ENCODE results near the gene CRHR1. TPM values are rescaled to one million over a fixed set of nuclear protein-coding genes. Genes with fewer than 3 reads are reported as not detected.
A peak's percentile ranks its signal among the peaks of the same experiment; 100 is the strongest.

Gene CRHR1
- polyA plus RNA-seq, 2 of the 4 experiments (the other 2 are of a cell fraction), result 0.09 to 0.12 TPM

DNA sequence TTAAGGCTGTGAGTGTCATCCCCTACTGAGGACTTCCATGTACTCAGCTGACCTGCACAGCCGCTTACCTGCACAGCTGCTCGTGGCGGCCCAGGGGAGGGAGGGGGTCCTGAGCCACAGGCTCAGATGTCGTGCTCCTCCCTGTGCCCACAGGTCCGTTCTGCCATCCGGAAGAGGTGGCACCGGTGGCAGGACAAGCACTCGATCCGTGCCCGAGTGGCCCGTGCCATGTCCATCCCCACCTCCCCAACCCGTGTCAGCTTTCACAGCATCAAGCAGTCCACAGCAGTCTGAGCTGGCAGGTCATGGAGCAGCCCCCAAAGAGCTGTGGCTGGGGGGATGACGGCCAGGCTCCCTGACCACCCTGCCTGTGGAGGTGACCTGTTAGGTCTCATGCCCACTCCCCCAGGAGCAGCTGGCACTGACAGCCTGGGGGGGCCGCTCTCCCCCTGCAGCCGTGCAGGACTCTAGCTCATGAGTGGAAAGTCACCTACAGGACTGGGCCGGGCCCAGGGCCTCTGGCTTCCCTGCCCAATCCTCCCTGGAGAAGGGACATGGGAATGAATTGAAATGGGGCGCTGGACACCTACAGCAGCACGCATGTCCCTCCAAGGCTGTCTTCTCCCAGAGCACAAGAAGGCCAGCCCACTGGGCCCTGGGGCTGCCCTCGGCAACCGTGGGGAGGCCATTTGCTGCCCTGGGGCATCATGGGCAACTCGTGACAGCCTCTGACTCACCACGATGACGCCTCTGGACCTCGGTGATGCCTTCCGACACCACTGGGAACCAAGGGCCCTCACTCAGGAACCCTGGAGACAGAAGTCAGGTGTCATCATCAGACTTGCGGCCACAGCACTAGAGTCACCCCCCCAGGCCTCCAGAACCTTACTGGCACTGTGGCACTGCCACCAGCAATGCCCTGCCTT is 50.6 kb downstream of the CRHR1 start:
- 65% methylated on average over 24 of the region's 26 CpGs for WGBS (ENCODE audit: missing lambda C conversion rate)
- CTCF ChIA-PET, result interaction anchor here (0.8 to 15.2 kb wide), 12 partner anchors 11 to 196 kb away, joined by 3 to 317 read pairs (median 6); partner anchors contain the start of genes CRHR1 and SPPL2C

DNA sequence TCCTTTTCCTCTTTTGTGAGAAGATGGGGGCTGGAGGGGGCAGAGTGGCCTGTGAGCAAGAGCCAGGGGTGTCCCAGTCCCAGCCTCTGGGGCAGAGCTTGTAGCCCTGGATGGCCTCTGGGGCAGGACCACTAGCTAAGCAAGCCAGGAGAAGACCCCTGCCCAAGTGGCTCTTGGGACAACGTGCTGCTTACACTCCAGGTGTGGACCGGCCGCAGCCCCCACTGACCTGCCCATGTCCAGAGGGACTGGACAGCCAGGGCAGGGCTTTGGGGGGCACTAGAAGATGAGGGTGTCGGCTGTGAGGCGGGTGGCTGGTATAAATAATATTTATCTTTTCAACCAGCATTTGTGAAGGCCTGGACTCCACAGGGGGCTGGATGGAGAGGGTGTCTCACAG is 51.4 kb downstream of the CRHR1 start:
- 68% methylated on average over 5 of the region's 5 CpGs for WGBS (ENCODE audit: missing lambda C conversion rate)
- no peak for FAIRE-seq
- Histone ChIP-seq H3K27ac (no peak overlapping the region), H3K4me2 (no peak overlapping the region), H3K9me3 (no peaks in the 10 kb centered on the region), H3K4me3 (no peak overlapping the region), H3K4me1 (peaks cover 6% of the 10 kb centered on the region; the same call in 2 of the 3 replicates)
- ChIA-PET CTCF (interaction anchor here (1.3 to 15.2 kb wide), 8 partner anchors 11 to 197 kb away, joined by 3 to 317 read pairs (median 21); partner anchors contain the start of genes CRHR1 and SPPL2C), POLR2A (no interaction called here)
- no peak for ATAC-seq
- TF ChIP-seq, protein P1, sequence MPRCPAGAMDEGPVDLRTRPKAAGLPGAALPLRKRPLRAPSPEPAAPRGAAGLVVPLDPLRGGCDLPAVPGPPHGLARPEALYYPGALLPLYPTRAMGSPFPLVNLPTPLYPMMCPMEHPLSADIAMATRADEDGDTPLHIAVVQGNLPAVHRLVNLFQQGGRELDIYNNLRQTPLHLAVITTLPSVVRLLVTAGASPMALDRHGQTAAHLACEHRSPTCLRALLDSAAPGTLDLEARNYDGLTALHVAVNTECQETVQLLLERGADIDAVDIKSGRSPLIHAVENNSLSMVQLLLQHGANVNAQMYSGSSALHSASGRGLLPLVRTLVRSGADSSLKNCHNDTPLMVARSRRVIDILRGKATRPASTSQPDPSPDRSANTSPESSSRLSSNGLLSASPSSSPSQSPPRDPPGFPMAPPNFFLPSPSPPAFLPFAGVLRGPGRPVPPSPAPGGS (IDR thresholded peaks at IDR 0.05), result no peak
- TF ChIP-seq, protein P2, sequence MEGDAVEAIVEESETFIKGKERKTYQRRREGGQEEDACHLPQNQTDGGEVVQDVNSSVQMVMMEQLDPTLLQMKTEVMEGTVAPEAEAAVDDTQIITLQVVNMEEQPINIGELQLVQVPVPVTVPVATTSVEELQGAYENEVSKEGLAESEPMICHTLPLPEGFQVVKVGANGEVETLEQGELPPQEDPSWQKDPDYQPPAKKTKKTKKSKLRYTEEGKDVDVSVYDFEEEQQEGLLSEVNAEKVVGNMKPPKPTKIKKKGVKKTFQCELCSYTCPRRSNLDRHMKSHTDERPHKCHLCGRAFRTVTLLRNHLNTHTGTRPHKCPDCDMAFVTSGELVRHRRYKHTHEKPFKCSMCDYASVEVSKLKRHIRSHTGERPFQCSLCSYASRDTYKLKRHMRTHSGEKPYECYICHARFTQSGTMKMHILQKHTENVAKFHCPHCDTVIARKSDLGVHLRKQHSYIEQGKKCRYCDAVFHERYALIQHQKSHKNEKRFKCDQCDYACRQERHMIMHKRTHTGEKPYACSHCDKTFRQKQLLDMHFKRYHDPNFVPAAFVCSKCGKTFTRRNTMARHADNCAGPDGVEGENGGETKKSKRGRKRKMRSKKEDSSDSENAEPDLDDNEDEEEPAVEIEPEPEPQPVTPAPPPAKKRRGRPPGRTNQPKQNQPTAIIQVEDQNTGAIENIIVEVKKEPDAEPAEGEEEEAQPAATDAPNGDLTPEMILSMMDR (IDR thresholded peaks at IDR 0.05), result no peak
- TF ChIP-seq EHMT2 (IDR thresholded peaks at IDR 0.05; ENCODE audit: low read depth) (no peak), NR3C1 (IDR thresholded peaks at IDR 0.05) (no peak), TFCP2L1 (CRISPR knock-in tag; IDR thresholded peaks at IDR 0.05) (no peak), CBX8 (IDR thresholded peaks at IDR 0.05) (no peak), MYC (IDR thresholded peaks at IDR 0.05; ENCODE audit: borderline replicate concordance, low read length) (no peak), HEYL (CRISPR knock-in tag; IDR thresholded peaks at IDR 0.05) (no peak), CHD2 (IDR thresholded peaks at IDR 0.05; ENCODE audit: low read length, partially characterized antibody) (no peak), NPAS2 (CRISPR knock-in tag; IDR thresholded peaks at IDR 0.05; ENCODE audit: borderline replicate concordance) (no peak), EP300 (IDR thresholded peaks at IDR 0.05) (no peak), MAFK (IDR thresholded peaks at IDR 0.05; ENCODE audit: partially characterized antibody) (no peak), CEBPB (IDR thresholded peaks at IDR 0.05) (no peak)
- TF ChIP-seq, protein P3, sequence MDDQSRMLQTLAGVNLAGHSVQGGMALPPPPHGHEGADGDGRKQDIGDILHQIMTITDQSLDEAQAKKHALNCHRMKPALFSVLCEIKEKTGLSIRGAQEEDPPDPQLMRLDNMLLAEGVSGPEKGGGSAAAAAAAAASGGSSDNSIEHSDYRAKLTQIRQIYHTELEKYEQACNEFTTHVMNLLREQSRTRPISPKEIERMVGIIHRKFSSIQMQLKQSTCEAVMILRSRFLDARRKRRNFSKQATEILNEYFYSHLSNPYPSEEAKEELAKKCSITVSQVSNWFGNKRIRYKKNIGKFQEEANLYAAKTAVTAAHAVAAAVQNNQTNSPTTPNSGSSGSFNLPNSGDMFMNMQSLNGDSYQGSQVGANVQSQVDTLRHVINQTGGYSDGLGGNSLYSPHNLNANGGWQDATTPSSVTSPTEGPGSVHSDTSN (IDR thresholded peaks at IDR 0.05), result no peak
- TF ChIP-seq, protein P4, sequence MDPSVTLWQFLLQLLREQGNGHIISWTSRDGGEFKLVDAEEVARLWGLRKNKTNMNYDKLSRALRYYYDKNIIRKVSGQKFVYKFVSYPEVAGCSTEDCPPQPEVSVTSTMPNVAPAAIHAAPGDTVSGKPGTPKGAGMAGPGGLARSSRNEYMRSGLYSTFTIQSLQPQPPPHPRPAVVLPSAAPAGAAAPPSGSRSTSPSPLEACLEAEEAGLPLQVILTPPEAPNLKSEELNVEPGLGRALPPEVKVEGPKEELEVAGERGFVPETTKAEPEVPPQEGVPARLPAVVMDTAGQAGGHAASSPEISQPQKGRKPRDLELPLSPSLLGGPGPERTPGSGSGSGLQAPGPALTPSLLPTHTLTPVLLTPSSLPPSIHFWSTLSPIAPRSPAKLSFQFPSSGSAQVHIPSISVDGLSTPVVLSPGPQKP (IDR thresholded peaks at IDR 0.05; ENCODE audit: low read depth, low read length), result no peak
- TF ChIP-seq, protein P5, sequence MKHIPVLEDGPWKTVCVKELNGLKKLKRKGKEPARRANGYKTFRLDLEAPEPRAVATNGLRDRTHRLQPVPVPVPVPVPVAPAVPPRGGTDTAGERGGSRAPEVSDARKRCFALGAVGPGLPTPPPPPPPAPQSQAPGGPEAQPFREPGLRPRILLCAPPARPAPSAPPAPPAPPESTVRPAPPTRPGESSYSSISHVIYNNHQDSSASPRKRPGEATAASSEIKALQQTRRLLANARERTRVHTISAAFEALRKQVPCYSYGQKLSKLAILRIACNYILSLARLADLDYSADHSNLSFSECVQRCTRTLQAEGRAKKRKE (CRISPR knock-in tag; IDR thresholded peaks at IDR 0.05; ENCODE audit: low read depth), result no peak
- TF ChIP-seq, protein P6, sequence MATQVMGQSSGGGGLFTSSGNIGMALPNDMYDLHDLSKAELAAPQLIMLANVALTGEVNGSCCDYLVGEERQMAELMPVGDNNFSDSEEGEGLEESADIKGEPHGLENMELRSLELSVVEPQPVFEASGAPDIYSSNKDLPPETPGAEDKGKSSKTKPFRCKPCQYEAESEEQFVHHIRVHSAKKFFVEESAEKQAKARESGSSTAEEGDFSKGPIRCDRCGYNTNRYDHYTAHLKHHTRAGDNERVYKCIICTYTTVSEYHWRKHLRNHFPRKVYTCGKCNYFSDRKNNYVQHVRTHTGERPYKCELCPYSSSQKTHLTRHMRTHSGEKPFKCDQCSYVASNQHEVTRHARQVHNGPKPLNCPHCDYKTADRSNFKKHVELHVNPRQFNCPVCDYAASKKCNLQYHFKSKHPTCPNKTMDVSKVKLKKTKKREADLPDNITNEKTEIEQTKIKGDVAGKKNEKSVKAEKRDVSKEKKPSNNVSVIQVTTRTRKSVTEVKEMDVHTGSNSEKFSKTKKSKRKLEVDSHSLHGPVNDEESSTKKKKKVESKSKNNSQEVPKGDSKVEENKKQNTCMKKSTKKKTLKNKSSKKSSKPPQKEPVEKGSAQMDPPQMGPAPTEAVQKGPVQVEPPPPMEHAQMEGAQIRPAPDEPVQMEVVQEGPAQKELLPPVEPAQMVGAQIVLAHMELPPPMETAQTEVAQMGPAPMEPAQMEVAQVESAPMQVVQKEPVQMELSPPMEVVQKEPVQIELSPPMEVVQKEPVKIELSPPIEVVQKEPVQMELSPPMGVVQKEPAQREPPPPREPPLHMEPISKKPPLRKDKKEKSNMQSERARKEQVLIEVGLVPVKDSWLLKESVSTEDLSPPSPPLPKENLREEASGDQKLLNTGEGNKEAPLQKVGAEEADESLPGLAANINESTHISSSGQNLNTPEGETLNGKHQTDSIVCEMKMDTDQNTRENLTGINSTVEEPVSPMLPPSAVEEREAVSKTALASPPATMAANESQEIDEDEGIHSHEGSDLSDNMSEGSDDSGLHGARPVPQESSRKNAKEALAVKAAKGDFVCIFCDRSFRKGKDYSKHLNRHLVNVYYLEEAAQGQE (IDR thresholded peaks at IDR 0.05), result no peak
- TF ChIP-seq, protein P7, sequence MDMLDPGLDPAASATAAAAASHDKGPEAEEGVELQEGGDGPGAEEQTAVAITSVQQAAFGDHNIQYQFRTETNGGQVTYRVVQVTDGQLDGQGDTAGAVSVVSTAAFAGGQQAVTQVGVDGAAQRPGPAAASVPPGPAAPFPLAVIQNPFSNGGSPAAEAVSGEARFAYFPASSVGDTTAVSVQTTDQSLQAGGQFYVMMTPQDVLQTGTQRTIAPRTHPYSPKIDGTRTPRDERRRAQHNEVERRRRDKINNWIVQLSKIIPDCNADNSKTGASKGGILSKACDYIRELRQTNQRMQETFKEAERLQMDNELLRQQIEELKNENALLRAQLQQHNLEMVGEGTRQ (IDR thresholded peaks at IDR 0.05), result no peak
- DNase-seq (ENCODE audit: low read depth in 1 of 2, low spot score in 1 of 2), result no peak

More for the DNA sequence above, 50.6 kb downstream of the CRHR1 start:
- 0 out of 3 replicates have a peak overlapping the region, but pooled peaks have one; percentile 10 for H3K4me2 ChIP-seq
- ATAC-seq, result peak; percentile 29 to 48
- peaks cover 6% of the 10 kb centered on the region; the same call in 2 of the 3 replicates for H3K4me1 ChIP-seq
- no peak for FAIRE-seq
- H3K9me3 ChIP-seq, result no peaks in the 10 kb centered on the region
- DNase-seq (ENCODE audit: low read depth in 1 of 2, low spot score in 1 of 2), result peak; percentile 51 to 60
- H3K4me3 ChIP-seq, result no peak overlapping the region
- POLR2A ChIA-PET, result no interaction called here
- peak overlapping the region in 1 of 2 experiments; percentile 17; a peak in 2 of 6 replicates for H3K27ac ChIP-seq
- TF ChIP-seq MAZ (IDR thresholded peaks at IDR 0.05; ENCODE audit: borderline replicate concordance, low read depth, low read length) (no peak), HEYL (CRISPR knock-in tag; IDR thresholded peaks at IDR 0.05) (no peak), HOXB13 (CRISPR knock-in tag; IDR thresholded peaks at IDR 0.05; ENCODE audit: low read depth) (no peak), HOXA7 (CRISPR knock-in tag; IDR thresholded peaks at IDR 0.05) (no peak), FOSL2 (IDR thresholded peaks at IDR 0.05) (no peak), FOSL2 (CRISPR knock-in tag; IDR thresholded peaks at IDR 0.05) (peak; percentile 59)
